ENCODE data around the gene SELP.

The SELP gene

DNA sequence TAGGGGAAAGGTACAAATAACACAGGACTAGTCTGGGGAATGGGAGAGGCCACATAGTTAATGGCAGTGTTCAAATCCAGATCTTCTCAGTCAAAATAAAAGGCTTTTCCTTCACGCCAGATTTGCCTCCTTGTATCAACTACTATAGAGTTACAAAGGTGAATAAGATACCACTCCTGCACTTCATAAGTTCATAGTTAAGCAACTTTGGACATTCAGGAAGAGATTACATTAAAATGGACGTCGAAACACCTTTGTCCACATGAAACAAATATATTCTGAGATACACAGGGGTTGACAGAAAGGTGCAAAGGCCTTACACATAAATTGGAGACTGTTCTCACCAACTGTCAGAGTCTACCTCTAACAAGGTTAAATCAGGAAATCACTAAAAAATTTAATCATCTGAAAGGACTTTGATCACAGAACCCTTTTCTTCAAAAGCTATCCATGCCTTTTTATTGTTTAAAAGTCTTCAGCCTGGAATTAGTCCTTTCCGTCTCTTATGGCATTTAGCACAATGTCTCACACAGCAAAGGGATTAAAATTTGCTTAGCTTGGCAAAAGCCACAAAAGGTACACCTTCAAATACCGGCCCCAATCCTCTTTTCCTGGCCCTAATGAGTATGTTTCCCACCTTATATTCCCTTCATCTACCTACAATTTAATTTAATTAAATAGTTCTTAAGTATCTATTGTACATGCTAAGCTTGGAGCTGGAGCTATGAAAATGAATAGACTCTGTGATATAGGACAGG lies 51.8 kb downstream of the SELP start (continued):
- TF ChIP-seq, protein P1, sequence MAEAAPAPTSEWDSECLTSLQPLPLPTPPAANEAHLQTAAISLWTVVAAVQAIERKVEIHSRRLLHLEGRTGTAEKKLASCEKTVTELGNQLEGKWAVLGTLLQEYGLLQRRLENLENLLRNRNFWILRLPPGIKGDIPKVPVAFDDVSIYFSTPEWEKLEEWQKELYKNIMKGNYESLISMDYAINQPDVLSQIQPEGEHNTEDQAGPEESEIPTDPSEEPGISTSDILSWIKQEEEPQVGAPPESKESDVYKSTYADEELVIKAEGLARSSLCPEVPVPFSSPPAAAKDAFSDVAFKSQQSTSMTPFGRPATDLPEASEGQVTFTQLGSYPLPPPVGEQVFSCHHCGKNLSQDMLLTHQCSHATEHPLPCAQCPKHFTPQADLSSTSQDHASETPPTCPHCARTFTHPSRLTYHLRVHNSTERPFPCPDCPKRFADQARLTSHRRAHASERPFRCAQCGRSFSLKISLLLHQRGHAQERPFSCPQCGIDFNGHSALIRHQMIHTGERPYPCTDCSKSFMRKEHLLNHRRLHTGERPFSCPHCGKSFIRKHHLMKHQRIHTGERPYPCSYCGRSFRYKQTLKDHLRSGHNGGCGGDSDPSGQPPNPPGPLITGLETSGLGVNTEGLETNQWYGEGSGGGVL (tag by site-specific recombination; IDR thresholded peaks at IDR 0.05), result no peak

DNA sequence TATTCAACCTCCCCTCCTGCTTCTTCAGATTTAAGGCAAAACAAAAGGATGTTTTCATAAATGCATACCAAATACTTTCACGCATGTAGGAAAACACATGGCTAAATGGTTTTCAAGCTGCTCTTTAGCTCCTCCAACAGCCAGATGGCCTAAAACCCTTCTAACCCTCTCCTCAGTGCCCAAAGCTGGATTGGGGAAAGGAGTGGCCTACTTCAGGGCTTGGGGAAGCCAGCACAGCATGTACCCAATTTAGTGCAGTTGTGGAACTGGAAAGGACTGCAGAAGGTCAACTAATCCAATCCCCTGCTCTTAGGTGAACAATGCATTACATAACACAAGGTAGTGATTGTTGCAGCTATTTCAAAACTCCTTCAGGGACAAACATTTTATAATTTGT lies 53.0 kb downstream of the SELP start:
- Histone ChIP-seq H3K27ac (ENCODE audit: extremely low read depth, low read depth, low read length) (no peak overlapping the region), H3K9me3 (ENCODE audit: control insufficient read depth, insufficient read depth, low read depth, low read length) (no peaks in the 10 kb centered on the region), H3K4me3 (ENCODE audit: low read depth, low read length) (no peak overlapping the region), H3K36me3 (ENCODE audit: control insufficient read depth in 2 of 2, insufficient read depth in 1 of 2, low read length in 2 of 2) (no peaks in the 10 kb centered on the region), H3K4me1 (ENCODE audit: control insufficient read depth, insufficient read depth, low read length) (no peaks in the 10 kb centered on the region)
- ChIA-PET CTCF (interaction anchor here (1.6 kb wide), 1 partner anchor 9 kb away, joined by 4 read pairs; the partner anchor contains the start of gene F5), POLR2A (no interaction called here)
- TF ChIP-seq KLF16 (tag by site-specific recombination; IDR thresholded peaks at IDR 0.05), result no peak
- no peak for TF ChIP-seq ZNF140 (tag by site-specific recombination; IDR thresholded peaks at IDR 0.05)
- no peak for TF ChIP-seq KLF8 (tag by site-specific recombination; IDR thresholded peaks at IDR 0.05)

DNA sequence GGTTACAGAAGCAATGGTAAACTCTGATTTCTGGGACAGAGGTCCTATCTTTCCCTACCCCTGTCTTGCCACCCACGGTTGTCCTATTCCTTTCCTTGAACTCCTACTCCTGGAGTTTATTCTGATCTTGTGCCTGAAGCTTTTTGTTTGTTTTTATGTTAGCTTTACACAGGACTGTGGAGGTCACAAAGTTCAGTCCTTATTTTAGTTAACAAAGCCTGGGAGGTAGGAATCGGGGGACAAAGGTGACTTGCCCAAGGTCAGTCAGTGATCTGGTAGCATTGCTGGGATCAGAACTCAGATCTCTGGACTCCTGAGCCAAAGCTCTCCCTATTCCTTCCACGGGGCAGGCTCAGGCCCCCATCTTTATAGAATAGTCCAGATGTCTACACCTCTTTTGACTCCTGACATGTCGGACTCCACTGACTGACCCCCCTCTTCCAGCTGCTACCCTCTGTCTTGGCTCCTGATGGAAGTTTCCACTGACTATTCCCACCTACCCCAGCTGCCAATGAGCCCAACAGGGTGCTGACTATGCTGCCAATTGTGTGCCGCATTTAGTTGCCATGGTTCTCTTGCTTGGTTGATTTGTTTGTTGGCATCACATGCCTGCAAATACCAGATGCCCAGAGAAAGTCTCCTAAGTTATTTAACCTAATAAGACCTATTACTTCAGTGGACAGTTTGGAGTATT lies 53.5 kb downstream of the SELP start:
- TF ChIP-seq YY2 (tag by site-specific recombination; IDR thresholded peaks at IDR 0.05) (no peak), ZNF747 (tag by site-specific recombination; IDR thresholded peaks at IDR 0.05) (no peak), ZNF138 (tag by site-specific recombination; IDR thresholded peaks at IDR 0.05; ENCODE audit: borderline replicate concordance) (no peak), ZNF501 (tag by site-specific recombination; IDR thresholded peaks at IDR 0.05) (no peak)
- TF ChIP-seq, protein P2, sequence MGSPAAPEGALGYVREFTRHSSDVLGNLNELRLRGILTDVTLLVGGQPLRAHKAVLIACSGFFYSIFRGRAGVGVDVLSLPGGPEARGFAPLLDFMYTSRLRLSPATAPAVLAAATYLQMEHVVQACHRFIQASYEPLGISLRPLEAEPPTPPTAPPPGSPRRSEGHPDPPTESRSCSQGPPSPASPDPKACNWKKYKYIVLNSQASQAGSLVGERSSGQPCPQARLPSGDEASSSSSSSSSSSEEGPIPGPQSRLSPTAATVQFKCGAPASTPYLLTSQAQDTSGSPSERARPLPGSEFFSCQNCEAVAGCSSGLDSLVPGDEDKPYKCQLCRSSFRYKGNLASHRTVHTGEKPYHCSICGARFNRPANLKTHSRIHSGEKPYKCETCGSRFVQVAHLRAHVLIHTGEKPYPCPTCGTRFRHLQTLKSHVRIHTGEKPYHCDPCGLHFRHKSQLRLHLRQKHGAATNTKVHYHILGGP (tag by site-specific recombination; IDR thresholded peaks at IDR 0.05), result no peak
- POLR2A ChIA-PET, result no interaction called here
- CTCF ChIA-PET, result interaction anchor here (1.6 kb wide), 1 partner anchor 10 kb away, joined by 4 read pairs; the partner anchor contains the start of gene F5
- Histone ChIP-seq H3K4me1 (ENCODE audit: control insufficient read depth, insufficient read depth, low read length) (no peaks in the 10 kb centered on the region), H3K4me3 (ENCODE audit: low read depth, low read length) (no peak overlapping the region), H3K27ac (ENCODE audit: extremely low read depth, low read depth, low read length) (no peak overlapping the region), H3K36me3 (ENCODE audit: control insufficient read depth in 2 of 2, insufficient read depth in 1 of 2, low read length in 2 of 2) (no peaks in the 10 kb centered on the region), H3K9me3 (ENCODE audit: control insufficient read depth, insufficient read depth, low read depth, low read length) (no peaks in the 10 kb centered on the region)

DNA sequence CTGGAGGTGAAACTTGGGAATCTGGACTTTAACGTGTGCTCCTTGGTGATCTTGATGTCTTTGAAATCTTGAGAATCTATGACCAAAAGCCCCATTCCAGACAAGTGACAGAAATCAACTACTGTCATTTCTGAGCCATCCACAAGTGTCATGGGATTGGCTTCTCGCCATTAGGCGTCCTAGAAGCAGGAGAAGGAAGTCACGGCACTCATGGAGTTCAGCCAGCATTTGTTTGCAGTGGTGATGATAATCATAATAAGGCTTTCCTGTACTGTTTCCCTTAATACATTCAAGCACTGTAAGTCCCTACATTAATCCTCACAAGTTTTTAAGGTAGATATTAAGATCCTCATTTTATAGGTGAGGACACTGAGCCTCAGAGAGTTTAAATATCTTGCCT lies 55.6 kb downstream of the SELP start:
- TF ChIP-seq ZNF664 (tag by site-specific recombination; IDR thresholded peaks at IDR 0.05), result no peak
- no peak for TF ChIP-seq ZNF248 (tag by site-specific recombination; IDR thresholded peaks at IDR 0.05)
- TF ChIP-seq, protein P3, sequence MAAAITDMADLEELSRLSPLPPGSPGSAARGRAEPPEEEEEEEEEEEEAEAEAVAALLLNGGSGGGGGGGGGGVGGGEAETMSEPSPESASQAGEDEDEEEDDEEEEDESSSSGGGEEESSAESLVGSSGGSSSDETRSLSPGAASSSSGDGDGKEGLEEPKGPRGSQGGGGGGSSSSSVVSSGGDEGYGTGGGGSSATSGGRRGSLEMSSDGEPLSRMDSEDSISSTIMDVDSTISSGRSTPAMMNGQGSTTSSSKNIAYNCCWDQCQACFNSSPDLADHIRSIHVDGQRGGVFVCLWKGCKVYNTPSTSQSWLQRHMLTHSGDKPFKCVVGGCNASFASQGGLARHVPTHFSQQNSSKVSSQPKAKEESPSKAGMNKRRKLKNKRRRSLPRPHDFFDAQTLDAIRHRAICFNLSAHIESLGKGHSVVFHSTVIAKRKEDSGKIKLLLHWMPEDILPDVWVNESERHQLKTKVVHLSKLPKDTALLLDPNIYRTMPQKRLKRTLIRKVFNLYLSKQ (tag by site-specific recombination; IDR thresholded peaks at IDR 0.05; ENCODE audit: borderline replicate concordance), result no peak
- TF ChIP-seq ZSCAN30 (tag by site-specific recombination; IDR thresholded peaks at IDR 0.05), result no peak
- TF ChIP-seq ZNF341 (tag by site-specific recombination; IDR thresholded peaks at IDR 0.05; ENCODE audit: low read depth), result no peak
- no peak for TF ChIP-seq ZNF768 (tag by site-specific recombination; IDR thresholded peaks at IDR 0.05)
- Histone ChIP-seq H3K4me1 (ENCODE audit: control insufficient read depth, insufficient read depth, low read length) (peaks cover 5% of the 10 kb centered on the region; the same call in 1 of the 2 replicates), H3K9me3 (ENCODE audit: control insufficient read depth, insufficient read depth, low read depth, low read length) (no peaks in the 10 kb centered on the region), H3K4me3 (ENCODE audit: low read depth, low read length) (no peak overlapping the region), H3K36me3 (ENCODE audit: control insufficient read depth in 2 of 2, insufficient read depth in 1 of 2, low read length in 2 of 2) (no peaks in the 10 kb centered on the region), H3K27ac (ENCODE audit: extremely low read depth, low read depth, low read length) (no peak overlapping the region)
- ChIA-PET POLR2A (no interaction called here), CTCF (no interaction called here)

Measured in HEK293 (cell line).